GM19455 (cell line): ENCODE data around the gene IFITM5.
"Not testable (repeated sequence)": the region's sequence is repeated elsewhere in the genome, so short reads cannot be mapped to it uniquely, and the experiment has no call there.

Experiments used
- ATAC-seq: cut with Tn5 transposase; IDR thresholded peaks from one replicate; pipeline ENCODE4 v1.9.1; 2021; ENCODE audit not compliant: unreplicated experiment

The IFITM5 gene

GRCh38 chr11:313304-313786 is 14.0 kb upstream of the IFITM5 start:
- ATAC-seq = no peak

- ATAC-seq = no peak
Observed at GRCh38 chr11:312092-312816, 12.9 kb upstream of the IFITM5 start.

GRCh38 chr11:311013-311748 is 11.9 kb upstream of the IFITM5 start:
- ATAC-seq = peak; percentile 36

- not testable (repeated sequence) for ATAC-seq
Observed at GRCh38 chr11:309979-310572, 10.8 kb upstream of the IFITM5 start.

GRCh38 chr11:308740-309665 is 9.7 kb upstream of the IFITM5 start:
- ATAC-seq = not testable (repeated sequence)

- ATAC-seq = not testable (repeated sequence)
Observed at GRCh38 chr11:307766-308708, 8.7 kb upstream of the IFITM5 start, which contains the start of gene IFITM2. IFITM2 (plus strand) TSS chr11:307816; CDS start chr11:308193, 377 bp downstream.

GRCh38 chr11:306645-307371 is 7.5 kb upstream of the IFITM5 start:
- ATAC-seq = no peak

GRCh38 chr11:305844-306211 is 6.5 kb upstream of the IFITM5 start:
- ATAC-seq = no peak

GRCh38 chr11:304915-305843 is 5.9 kb upstream of the IFITM5 start:
- ATAC-seq = no peak

- no peak for ATAC-seq
Observed at GRCh38 chr11:304061-304506, 4.8 kb upstream of the IFITM5 start.

GRCh38 chr11:303363-303762 is 4.0 kb upstream of the IFITM5 start:
- ATAC-seq = no peak

- no peak for ATAC-seq
Observed at GRCh38 chr11:299951-300735, 817 bp upstream of the IFITM5 start.

GRCh38 chr11:298406-299065 is 790 bp downstream of the IFITM5 start:
- no peak for ATAC-seq

- ATAC-seq = no peak
Observed at GRCh38 chr11:297586-298405, 1.5 kb downstream of the IFITM5 start.

GRCh38 chr11:297051-297585 is 2.2 kb downstream of the IFITM5 start:
- no peak for ATAC-seq
